ENCODE measurements around the gene C11orf21.

- TF ChIP-seq CTCF (IDR thresholded peaks at IDR 0.05; ENCODE audit: insufficient read depth, low read length) (no peak), REST (IDR thresholded peaks at IDR 0.05; ENCODE audit: insufficient replicate concordance, low read depth) (no peak)
Measured at GRCh38 chr11:2248762-2249161, 53.0 kb downstream of the C11orf21 start.
